CD8-positive, alpha-beta memory T cell (primary cell): ENCODE data around the gene SMOC1. TPM values are rescaled to one million over a fixed set of nuclear protein-coding genes. Genes with fewer than 3 reads are reported as not detected.

Source experiments
- CTCF ChIA-PET: fragments of 350-600 bp; sonication (Branson Sonifier 250); formaldehyde crosslinking; loops from one replicate; lab custom pipeline; 2021; ENCODE audit warnings: antibody characterized with exemption; lab: Charles Lee
- POLR2A ChIA-PET: fragments of 350-600 bp; sonication (Branson Sonifier 250); formaldehyde crosslinking; loops from one replicate; lab custom pipeline; 2021; ENCODE audit warnings: antibody characterized with exemption; lab: Charles Lee
- DNase-seq, 5 donors: peaks; one replicate each; pipeline versions ENCODE4 v3.0.0 to v3.0.0-alpha.2; 2020 to 2022; ENCODE audit warnings: mixed read lengths in 1 of 5
- H3K27ac ChIP-seq: one replicate; pipeline ENCODE4 v1.7.0; 2013; ENCODE audit warnings: low read depth, mild to moderate bottlenecking, low read length, moderate library complexity
- H3K27me3 ChIP-seq: 2 replicates; pipeline ENCODE4 v1.7.0; 2013; ENCODE audit warnings: low read length, mild to moderate bottlenecking; ENCODE audit not compliant: insufficient read depth, poor library complexity, severe bottlenecking
- H3K36me3 ChIP-seq: 2 replicates; pipeline ENCODE4 v1.7.0; 2013; ENCODE audit warnings: mild to moderate bottlenecking, low read length, moderate library complexity; ENCODE audit not compliant: insufficient read depth
- H3K4me1 ChIP-seq: 2 replicates; pipeline ENCODE4 v1.7.0; 2013; ENCODE audit warnings: mild to moderate bottlenecking, low read length, moderate library complexity; ENCODE audit not compliant: insufficient read depth
- H3K4me3 ChIP-seq: 2 replicates; pipeline ENCODE4 v1.7.0; 2013; ENCODE audit warnings: mild to moderate bottlenecking, low read length
- H3K9me3 ChIP-seq: 2 replicates; pipeline ENCODE4 v1.7.0; 2013; ENCODE audit warnings: mild to moderate bottlenecking, low read length
- H3K27ac Mint-ChIP-seq, 8 donors: one replicate each; pipeline ENCODE4 v1.8.0; 2020 to 2021; ENCODE audit warnings: mixed read lengths in 8 of 8, mild to moderate bottlenecking in 6 of 8, inconsistent platforms in 3 of 8, moderate library complexity in 3 of 8
- H3K27me3 Mint-ChIP-seq, 2 donors: one replicate each; pipeline ENCODE4 v1.8.0; 2020 to 2021; ENCODE audit warnings: mixed read lengths in 2 of 2, mild to moderate bottlenecking in 1 of 2, moderate library complexity in 1 of 2
- H3K36me3 Mint-ChIP-seq, 3 donors: one replicate each; pipeline ENCODE4 v1.8.0; 2020 to 2021; ENCODE audit warnings: mixed read lengths in 3 of 3, inconsistent platforms in 1 of 3, mild to moderate bottlenecking in 1 of 3
- H3K4me1 Mint-ChIP-seq, 3 donors: one replicate each; pipeline ENCODE4 v1.8.0; 2020 to 2021; ENCODE audit warnings: mixed read lengths in 3 of 3, inconsistent platforms in 1 of 3, mild to moderate bottlenecking in 1 of 3
- H3K4me3 Mint-ChIP-seq, 7 donors: one replicate each; pipeline ENCODE4 v1.8.0; 2020 to 2021; ENCODE audit warnings: mixed read lengths in 7 of 7, mild to moderate bottlenecking in 6 of 7, moderate library complexity in 4 of 7, inconsistent platforms in 2 of 7
- H3K9me3 Mint-ChIP-seq, 5 donors: one replicate each; pipeline ENCODE4 v1.8.0; 2020 to 2022; ENCODE audit warnings: mixed read lengths in 5 of 5, mild to moderate bottlenecking in 3 of 5, moderate library complexity in 2 of 5, inconsistent platforms in 1 of 5
- polyA plus RNA-seq: library from polyadenylated mRNA; unstranded; fragments of 300-500 nt; fragmentation: Illumina TruSeq; gene quantifications from one replicate; pipeline ENCODE4 v1.2.3, GENCODE V29; 2021
- total RNA-seq, 2 experiments: library from RNA; stranded (reverse); gene quantifications; one replicate each; pipeline ENCODE4 v1.2.3, GENCODE V29; 2021

Gene SMOC1
- total and polyA plus RNA-seq, 3 experiments from 2014 or later, result not detected

DNA sequence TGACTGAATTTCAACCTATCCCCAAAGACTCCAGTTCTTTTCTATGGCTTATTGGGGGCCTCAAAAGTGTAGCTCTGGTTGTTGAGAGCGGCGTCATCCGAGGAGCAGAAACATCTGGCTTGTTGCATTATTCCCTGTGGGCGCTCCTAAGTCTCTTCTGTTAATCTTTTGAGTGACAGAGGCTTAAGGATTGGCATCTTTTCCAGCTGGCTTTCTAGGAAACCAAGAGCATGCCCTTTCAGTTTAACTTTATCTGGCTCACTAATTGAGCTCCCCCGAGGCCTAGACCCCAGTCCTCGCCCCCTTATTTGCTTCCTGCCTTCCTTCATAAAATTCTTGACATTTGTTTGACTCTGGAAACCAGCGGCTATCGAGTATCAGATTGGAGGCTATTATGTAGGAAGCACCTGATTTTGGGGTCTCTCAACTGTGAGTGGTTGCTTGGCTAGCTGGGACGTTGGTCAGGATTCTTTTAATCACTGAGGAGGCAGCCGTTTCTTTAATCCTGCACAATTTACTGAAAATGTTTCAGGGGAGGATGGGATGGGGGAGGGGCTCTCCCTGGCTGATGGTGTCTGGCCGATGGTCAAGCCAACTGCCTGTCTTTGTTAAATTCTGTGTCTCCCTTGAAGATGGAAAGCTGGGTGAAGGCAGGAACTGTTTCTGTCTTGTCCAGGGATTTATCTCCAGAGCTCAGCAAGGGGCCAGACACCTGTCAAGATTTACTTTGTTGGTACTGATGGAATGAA, 3.1 kb downstream of the SMOC1 start:
- Histone ChIP-seq H3K27ac (no peak overlapping the region), H3K36me3 (no peaks in the 10 kb centered on the region), H3K9me3 (no peaks in the 10 kb centered on the region), H3K4me3 (no peak overlapping the region), H3K4me1 (no peaks in the 10 kb centered on the region), H3K27me3 (peaks cover 8% of the 10 kb centered on the region)
- CTCF ChIA-PET, result no interaction called here
- Mint-ChIP-seq H3K9me3 (no peaks in the 10 kb centered on the region), H3K27ac (no peak overlapping the region), H3K36me3 (peaks cover 0 to 1% (median 0%) of the 10 kb centered on the region in 3 donors), H3K4me1 (peaks cover 0 to 7% (median 2%) of the 10 kb centered on the region in 3 donors), H3K27me3 (peaks cover 31 to 63% of the 10 kb centered on the region in 2 donors), H3K4me3 (no peak overlapping the region)
- DNase-seq, result no peak
- POLR2A ChIA-PET, result no interaction called here

DNA sequence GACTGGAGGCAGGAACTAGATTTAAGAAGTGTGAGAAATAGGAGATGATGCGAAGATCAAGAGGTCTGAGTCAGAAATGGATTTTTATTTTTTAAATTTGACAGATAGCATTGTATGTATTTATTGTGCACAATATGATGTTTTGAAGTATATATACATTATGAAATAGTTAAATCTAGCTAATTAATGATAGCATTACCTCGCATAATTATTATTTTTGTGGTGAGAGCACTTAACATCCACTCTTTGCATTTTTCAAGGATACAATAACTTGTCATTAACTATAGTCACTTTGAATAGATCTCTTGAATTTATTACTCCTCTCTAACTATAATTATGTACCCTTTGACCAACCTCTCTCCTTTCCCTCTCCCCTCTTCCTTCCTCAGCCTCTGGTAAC, 3.7 kb downstream of the SMOC1 start:
- H3K9me3 ChIP-seq, result no peaks in the 10 kb centered on the region
- no peak for DNase-seq
- H3K27ac ChIP-seq, result no peak overlapping the region
- H3K4me3 Mint-ChIP-seq, result no peak overlapping the region
- peaks cover 8% of the 10 kb centered on the region for H3K27me3 ChIP-seq
- H3K4me1 ChIP-seq, result no peaks in the 10 kb centered on the region
- no peaks in the 10 kb centered on the region for H3K9me3 Mint-ChIP-seq
- H3K27me3 Mint-ChIP-seq, result peaks cover 31 to 57% of the 10 kb centered on the region in 2 donors
- no peak overlapping the region for H3K4me3 ChIP-seq
- peaks cover 0 to 7% (median 0%) of the 10 kb centered on the region in 3 donors for H3K4me1 Mint-ChIP-seq
- ChIA-PET POLR2A (no interaction called here), CTCF (no interaction called here)
- H3K27ac Mint-ChIP-seq, result no peak overlapping the region
- peaks cover 0 to 1% (median 0%) of the 10 kb centered on the region in 3 donors for H3K36me3 Mint-ChIP-seq
- H3K36me3 ChIP-seq, result no peaks in the 10 kb centered on the region

DNA sequence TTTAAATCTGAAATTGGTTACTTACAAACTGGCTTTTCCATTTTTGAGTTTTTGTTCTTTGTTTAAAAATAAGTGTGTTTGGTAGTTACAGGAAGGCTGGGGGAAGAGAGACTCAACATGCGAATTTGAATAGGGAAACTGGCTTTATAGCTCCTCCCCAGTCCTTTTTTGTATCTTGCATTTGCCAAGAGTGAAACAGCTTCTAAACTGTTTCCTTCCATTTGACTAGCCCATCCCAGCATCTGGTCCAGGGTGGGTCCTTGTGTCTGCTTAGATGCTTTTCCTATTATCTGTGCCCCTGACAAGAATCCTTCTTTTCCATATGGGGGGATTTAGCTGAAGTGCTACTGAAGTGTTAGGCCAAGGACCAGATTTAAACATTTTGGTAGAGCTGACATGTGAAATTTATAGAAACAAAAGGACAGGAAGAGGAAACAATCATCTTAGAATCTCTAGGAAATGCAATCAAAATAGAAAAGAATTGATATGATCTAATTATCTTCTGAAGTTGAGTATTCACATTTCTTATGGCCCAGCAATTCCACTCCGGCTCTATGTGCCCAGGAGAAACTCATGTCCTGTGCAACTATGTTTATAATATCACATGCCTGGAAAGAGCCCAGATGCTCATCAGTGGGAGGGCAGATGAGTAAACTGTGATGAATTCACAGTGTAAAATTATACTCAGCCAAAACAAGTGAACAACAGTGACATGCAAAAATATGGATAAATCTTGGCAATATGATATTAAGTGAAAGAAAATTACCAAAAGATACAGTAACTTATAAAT, 7.4 kb downstream of the SMOC1 start:
- Histone ChIP-seq H3K4me1 (no peaks in the 10 kb centered on the region), H3K27ac (no peak overlapping the region), H3K4me3 (no peak overlapping the region), H3K36me3 (no peaks in the 10 kb centered on the region), H3K9me3 (no peaks in the 10 kb centered on the region), H3K27me3 (peaks cover 3% of the 10 kb centered on the region)
- Mint-ChIP-seq H3K4me3 (no peak overlapping the region), H3K9me3 (peaks cover 0 to 3% (median 0%) of the 10 kb centered on the region in 5 donors), H3K27ac (no peak overlapping the region), H3K36me3 (no peaks in the 10 kb centered on the region), H3K27me3 (peaks cover 12 to 47% of the 10 kb centered on the region in 2 donors), H3K4me1 (no peaks in the 10 kb centered on the region)
- no peak for DNase-seq
- CTCF ChIA-PET, result no interaction called here
- POLR2A ChIA-PET, result no interaction called here

DNA sequence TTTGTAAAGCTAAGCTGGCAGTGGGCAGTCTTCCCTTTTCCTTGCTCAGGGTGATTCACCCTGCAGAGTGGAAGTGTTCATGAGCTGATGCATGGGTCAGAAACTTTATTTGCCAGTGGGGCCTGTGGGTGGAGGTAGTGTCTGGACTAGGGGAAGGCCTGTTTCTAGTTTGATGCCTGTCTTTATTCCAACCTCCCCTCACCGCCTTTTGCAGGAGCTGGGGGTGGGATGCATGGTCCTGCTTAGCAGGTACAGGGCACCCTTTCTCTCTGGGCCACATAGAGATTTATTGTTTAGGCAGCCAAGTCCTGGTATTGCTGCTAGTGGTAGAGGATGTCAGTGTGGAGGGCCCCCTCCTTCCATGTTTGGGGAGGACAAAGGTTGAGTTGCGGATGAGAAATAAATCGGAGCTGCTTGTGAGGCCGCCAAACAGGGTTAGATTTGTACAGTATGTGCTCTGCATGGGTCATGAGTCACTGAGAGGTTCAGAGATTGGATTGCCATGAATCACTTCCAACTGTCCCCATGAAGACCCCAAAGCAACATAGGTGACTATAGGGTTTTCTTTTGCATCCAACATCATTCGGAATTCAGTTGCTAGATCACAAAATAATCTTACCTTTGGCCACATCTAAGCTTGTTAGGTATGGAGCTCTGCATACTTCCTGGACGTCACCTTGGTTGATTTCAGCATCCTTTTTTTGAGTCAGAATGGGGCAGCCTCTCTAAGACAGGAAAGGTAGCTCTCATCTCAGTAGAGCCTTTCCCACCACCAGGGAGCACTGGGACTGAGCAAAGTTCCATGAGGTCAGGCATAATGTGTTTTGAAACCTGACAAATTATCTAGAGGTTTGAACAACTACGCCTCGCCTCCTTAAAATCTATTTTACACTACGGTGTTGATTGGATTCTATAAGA, 8.8 kb downstream of the SMOC1 start:
- Histone ChIP-seq H3K36me3 (no peaks in the 10 kb centered on the region), H3K4me3 (no peak overlapping the region), H3K4me1 (no peaks in the 10 kb centered on the region), H3K27ac (no peak overlapping the region), H3K9me3 (no peaks in the 10 kb centered on the region), H3K27me3 (no peaks in the 10 kb centered on the region)
- Mint-ChIP-seq H3K4me1 (no peaks in the 10 kb centered on the region), H3K9me3 (peaks cover 0 to 3% (median 0%) of the 10 kb centered on the region in 5 donors), H3K27me3 (peaks cover 8 to 44% of the 10 kb centered on the region in 2 donors), H3K4me3 (no peak overlapping the region), H3K27ac (no peak overlapping the region), H3K36me3 (no peaks in the 10 kb centered on the region)
- DNase-seq, result no peak
- ChIA-PET CTCF (no interaction called here), POLR2A (no interaction called here)

DNA sequence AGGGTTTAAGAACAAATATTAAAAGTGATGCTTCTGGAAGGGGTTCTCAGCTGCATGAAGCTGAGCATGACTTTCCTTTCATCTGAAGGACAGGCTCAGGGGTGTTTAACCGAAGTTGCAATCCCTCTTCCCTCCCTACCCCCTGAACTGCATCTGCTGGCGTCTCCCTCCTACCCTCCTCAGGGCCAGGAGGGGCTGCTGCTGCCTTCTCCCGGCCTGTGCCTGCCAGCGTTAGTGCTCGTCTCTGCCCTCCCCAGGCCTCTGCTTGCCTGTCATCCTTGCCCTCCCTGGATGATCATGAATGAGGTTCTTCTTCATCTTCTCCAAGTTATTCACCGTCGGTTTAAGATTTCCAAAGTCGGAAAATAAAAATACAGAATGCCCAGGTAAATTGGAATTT, 12.2 kb downstream of the SMOC1 start:
- no peaks in the 10 kb centered on the region for H3K4me1 ChIP-seq
- no peak for DNase-seq
- no peaks in the 10 kb centered on the region for H3K36me3 ChIP-seq
- H3K9me3 ChIP-seq, result no peaks in the 10 kb centered on the region
- Mint-ChIP-seq H3K36me3 (no peaks in the 10 kb centered on the region), H3K4me3 (no peak overlapping the region), H3K27me3 (peaks cover 4 to 49% of the 10 kb centered on the region in 2 donors), H3K27ac (no peak overlapping the region), H3K4me1 (no peaks in the 10 kb centered on the region), H3K9me3 (peaks cover 0 to 5% (median 0%) of the 10 kb centered on the region in 5 donors)
- ChIA-PET POLR2A (no interaction called here), CTCF (no interaction called here)
- no peak overlapping the region for H3K27ac ChIP-seq
- H3K4me3 ChIP-seq, result no peak overlapping the region
- H3K27me3 ChIP-seq, result peaks cover 5% of the 10 kb centered on the region

DNA sequence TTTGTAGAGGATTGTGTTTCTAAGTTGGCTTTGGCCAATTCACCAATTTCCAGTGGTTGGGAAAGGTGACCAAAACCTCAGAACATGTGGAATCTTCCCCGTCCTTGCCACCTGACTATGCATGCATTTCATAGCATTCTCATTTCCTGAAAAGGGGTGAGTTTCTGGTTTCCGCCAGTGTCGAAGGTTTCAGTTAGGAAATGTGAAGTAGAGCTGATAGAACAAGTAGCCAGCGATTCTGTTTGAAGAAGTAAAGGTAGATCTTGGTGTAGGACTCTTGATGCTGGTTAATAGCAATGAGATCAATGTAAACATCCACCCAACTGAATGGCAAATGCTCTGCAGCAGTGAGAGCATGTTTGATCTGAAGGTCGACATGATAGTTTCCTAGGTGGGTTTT, 15.9 kb downstream of the SMOC1 start:
- POLR2A ChIA-PET, result no interaction called here
- peaks cover 0 to 3% (median 0%) of the 10 kb centered on the region in 3 donors for H3K36me3 Mint-ChIP-seq

DNA sequence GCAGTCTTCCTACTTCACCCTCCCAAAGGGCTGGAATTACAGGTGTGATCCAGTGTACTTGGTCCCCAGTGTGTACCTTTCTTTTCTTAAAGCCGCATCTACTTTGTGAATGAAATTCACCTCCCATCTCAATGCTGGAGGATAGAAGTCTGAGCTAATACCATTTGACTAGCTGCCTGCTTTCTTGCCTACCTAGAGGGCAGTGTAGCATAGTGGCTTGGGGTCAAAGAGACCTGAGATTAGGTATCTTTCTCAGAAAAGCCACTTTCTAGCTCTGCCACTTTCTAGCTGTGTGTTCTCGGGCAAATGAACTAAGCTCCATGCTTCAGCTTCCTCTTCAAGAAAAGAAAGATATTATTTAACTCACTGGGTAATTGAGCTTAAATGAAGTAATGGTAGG, 16.9 kb downstream of the SMOC1 start:
- Histone ChIP-seq H3K27me3 (peaks cover 5% of the 10 kb centered on the region), H3K36me3 (no peaks in the 10 kb centered on the region), H3K4me1 (no peaks in the 10 kb centered on the region), H3K9me3 (peaks cover 5% of the 10 kb centered on the region), H3K27ac (no peak overlapping the region), H3K4me3 (no peak overlapping the region)
- Mint-ChIP-seq H3K27ac (no peak overlapping the region), H3K36me3 (peaks cover 0 to 3% (median 0%) of the 10 kb centered on the region in 3 donors), H3K4me3 (no peak overlapping the region), H3K27me3 (peaks cover 4 to 40% of the 10 kb centered on the region in 2 donors), H3K9me3 (peaks cover 12 to 22% (median 15%) of the 10 kb centered on the region in 5 donors), H3K4me1 (no peaks in the 10 kb centered on the region)
- ChIA-PET POLR2A (no interaction called here), CTCF (no interaction called here)
- no peak for DNase-seq

More for the DNA sequence above, 15.9 kb downstream of the SMOC1 start:
- Histone ChIP-seq H3K27ac (no peak overlapping the region), H3K36me3 (no peaks in the 10 kb centered on the region), H3K4me3 (no peak overlapping the region), H3K9me3 (peaks cover 5% of the 10 kb centered on the region), H3K4me1 (no peaks in the 10 kb centered on the region), H3K27me3 (peaks cover 5% of the 10 kb centered on the region)
- no peak for DNase-seq
- CTCF ChIA-PET, result no interaction called here
- no peak overlapping the region for H3K27ac Mint-ChIP-seq
- H3K27me3 Mint-ChIP-seq, result peaks cover 4 to 43% of the 10 kb centered on the region in 2 donors
- no peaks in the 10 kb centered on the region for H3K4me1 Mint-ChIP-seq
- H3K9me3 Mint-ChIP-seq, result peaks cover 12 to 22% (median 15%) of the 10 kb centered on the region in 5 donors
- H3K4me3 Mint-ChIP-seq, result no peak overlapping the region
